Measurements from ENCODE around the gene MRPL14. TPM values are rescaled to one million over a fixed set of nuclear protein-coding genes. Genes with fewer than 3 reads are reported as not detected.
"Not testable (repeated sequence)": the region's sequence is repeated elsewhere in the genome, so short reads cannot be mapped to it uniquely, and the experiment has no call there.

Gene MRPL14
- total and polyA plus RNA-seq, 9 of the 15 experiments (the other 6 are each of a cell fraction or from before 2014, with no cell fraction given), result 126 to 424 (median 165) TPM

DNA sequence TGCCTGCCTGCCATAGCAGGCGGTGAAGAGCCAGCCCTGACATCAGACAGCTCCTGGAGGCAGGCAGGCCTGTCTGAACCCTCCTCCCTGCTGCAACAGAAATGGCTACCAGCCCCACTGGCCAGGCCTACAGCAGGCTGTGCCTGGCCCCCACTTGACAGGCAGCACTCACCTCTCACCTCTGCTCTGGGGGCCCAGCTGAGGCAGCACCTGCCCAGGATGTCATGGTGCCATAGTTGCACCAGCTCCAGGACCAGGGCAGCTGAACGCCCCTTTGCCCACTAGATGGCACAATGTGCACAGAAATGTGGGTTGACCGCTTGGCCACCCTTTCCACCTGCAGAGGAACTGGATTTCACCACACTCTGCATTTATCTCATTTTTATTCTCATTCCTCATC is 30.6 kb downstream of the MRPL14 start (continued):
- TF ChIP-seq THAP12 (CRISPR knock-in tag; IDR thresholded peaks at IDR 0.05) (peak; percentile 42; the same call in 1 of the 2 replicates), SPI1 (IDR thresholded peaks at IDR 0.05; ENCODE audit: borderline replicate concordance, low read depth, low read length) (peak; percentile 64; the same call in 1 of the 2 replicates), POLR2G (IDR thresholded peaks at IDR 0.05; ENCODE audit: low read depth, low read length) (peak; percentile 44; the same call in 1 of the 2 replicates), CREM (IDR thresholded peaks at IDR 0.05; ENCODE audit: low read depth) (0 out of 2 replicates have a peak, but pooled peaks have one; percentile 14)

DNA sequence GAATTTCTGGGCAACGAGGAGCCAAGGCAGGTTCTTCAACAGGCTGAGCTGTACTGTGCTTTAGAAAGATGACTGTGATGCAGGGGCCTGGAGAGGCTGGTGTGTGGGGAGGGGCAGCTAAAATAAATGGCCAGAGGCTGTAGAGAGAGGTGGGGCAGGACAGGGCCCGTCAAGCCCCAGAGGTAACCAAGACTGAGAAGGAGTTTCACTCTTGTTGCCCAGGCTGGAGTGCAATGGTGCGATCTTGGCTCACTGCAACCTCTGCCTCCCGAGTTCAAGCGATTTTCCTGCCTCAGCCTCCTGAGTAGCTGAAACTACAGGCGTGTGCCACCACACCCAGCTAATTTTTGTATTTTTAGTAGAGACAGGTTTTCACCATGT is 32.0 kb downstream of the MRPL14 start:
- H3K9ac ChIP-seq (ENCODE audit: insufficient read depth in 1 of 2, low read depth in 2 of 2, low read length in 2 of 2); H3K79me2 ChIP-seq (ENCODE audit: control insufficient read depth, insufficient read depth, low read length); H3K27me3 ChIP-seq (ENCODE audit: control insufficient read depth in 2 of 2, insufficient read depth in 2 of 2, low read length in 2 of 2); DNase-seq (ENCODE audit: extremely low read depth in 1 of 4, low spot score in 3 of 4); H3K9me1 ChIP-seq (ENCODE audit: control insufficient read depth, insufficient read depth, low read length); H4K20me1 ChIP-seq (replicated peaks; ENCODE audit: control insufficient read depth, insufficient read depth, low read length); H3K4me3 ChIP-seq; H3K27ac ChIP-seq (ENCODE audit: extremely low read depth, low read depth, low read length); H3K9me3 ChIP-seq (replicated peaks; ENCODE audit: control insufficient read depth, insufficient read depth, low read depth, low read length); H2AFZ ChIP-seq (ENCODE audit: low read depth, low read length); in situ Hi-C loops (cut with MboI); FAIRE-seq; BruUV-seq (replicated peaks); H3K4me2 ChIP-seq (ENCODE audit: insufficient read depth, low read length); ATAC-seq; H3K4me1 ChIP-seq (replicated peaks in 1 of 2; ENCODE audit: control insufficient read depth in 2 of 2, insufficient read depth in 2 of 2, low read length in 2 of 2): not testable (repeated sequence)
- ChIA-PET POLR2A (interaction anchor here (0.9 to 2.4 kb wide), 5 partner anchors 11 to 152 kb away, joined by 3 to 14 read pairs (median 3); partner anchors contain the start of gene HSP90AB1), CTCF (ENCODE audit: low intra/inter-chr PET ratio) (interaction anchor here (2.2 kb wide), 1 partner anchor 57 kb away, joined by 15 read pairs; no protein-coding TSS in a partner anchor)
- WGBS (ENCODE audit: insufficient coverage, low coverage, missing lambda C conversion rate), result 78% methylated on average over 6 of the region's 6 CpGs
- peaks cover 53% of the 10 kb centered on the region; the same call in 2 of the 3 replicates for H3K36me3 ChIP-seq (ENCODE audit: control insufficient read depth, insufficient read depth, low read length)
- intact Hi-C loops (cut with micrococcal nuclease), result loop anchor here (5.0 to 10.0 kb wide), 2 partner anchors 172 to 240 kb away; partner anchors contain the start of gene NFKBIE

Measured in K562 (cell line).